ENCODE results near the gene SND1.

The SND1 gene

DNA sequence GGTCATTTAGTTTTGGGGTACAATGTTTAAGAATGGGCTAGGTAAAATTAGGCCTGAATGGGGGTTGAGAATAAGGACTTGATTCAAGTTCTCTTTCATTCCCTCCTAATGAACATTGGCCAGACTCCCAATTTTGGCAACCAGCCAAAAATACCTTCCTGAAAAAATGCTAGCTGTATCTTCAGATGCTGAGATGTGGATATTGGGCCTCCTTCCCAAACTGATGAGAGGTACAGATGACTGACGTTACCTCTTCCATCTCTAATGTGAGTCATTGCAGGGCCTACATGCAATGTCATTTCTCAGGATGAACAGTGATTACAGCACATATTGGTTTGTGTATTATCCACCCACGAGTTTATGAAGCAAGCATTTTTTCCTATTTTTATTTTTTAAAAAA is 151.6 kb downstream of the SND1 start:
- DNase-seq (ENCODE audit: low read depth): no peak

DNA sequence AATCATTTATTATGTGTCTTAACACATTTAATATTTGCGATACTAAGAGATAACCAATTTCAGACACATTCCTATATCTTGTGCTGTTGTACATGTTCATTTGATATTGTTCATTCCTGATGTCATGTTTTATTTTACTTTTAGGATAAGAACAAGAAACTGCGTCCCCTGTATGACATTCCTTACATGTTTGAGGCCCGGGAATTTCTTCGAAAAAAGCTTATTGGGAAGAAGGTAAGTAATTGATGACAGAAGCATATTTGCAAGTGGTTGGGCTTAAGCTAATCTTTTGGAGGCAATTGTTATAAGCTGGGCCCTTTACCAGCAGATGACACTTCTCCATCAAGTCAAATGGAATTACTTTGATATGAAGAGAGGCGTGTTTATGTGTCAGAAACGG is 155.3 kb downstream of the SND1 start:
- no peak for DNase-seq (ENCODE audit: low read depth)

DNA sequence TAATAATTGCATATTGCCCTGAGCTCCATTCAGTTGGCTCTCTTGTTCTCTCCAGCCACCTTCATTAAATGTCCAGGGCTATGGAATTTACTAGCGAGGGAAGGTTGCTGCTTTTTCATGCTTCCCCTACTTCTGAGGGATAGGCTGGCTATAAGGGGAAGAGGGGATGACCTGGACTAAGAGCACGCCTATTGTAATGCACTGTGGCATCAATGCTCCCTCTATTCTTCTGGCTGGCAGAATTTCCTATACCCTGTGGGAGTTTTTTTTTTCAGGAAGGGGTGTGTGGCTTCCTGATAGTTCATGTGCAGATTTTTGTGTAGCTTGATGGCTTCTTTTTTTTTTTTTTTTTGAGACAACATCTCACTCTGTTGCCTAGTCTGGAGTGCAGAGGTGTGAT is 155.8 kb downstream of the SND1 start:
- no peak for DNase-seq (ENCODE audit: low read depth)

DNA sequence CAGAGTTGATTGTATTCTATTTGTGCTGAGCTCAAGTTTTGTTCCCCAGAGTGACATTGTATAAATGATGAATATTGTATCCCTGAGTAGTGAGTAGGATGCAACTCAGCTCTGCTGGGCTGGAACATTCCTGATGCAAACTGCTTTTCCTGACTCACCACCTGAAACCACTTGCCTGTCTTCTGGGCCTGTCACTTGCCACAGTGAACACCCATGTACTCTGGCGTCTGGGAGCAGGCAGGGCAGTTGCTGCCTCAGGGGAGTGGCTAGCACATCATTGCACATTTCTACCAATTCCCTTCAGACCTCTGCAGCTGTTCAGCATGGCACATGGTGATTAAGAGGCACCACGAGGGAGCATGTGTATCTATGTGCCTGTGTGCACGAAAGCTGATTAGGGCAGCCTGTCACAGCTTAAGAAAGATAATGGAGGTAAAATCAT is 157.3 kb downstream of the SND1 start:
- no peak for DNase-seq (ENCODE audit: low read depth)

DNA sequence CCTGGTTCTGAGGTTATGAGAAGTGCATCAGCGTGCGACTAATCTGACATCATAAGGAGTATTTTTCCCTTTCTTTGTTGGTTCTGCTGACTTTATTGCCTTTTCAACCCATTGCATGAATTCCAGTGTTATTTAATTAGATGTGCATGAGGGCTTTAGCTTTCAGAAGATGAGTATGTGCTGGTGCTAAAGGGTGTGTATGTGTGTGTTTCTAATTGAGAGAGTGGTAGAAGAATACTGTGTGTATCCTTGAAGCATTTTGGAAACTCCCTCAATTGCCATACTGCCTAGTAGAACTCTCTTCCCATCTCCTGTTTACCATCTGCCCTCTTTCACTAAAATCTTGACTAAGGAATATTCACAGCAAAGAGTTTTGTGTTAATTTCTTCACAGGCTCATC is 158.1 kb downstream of the SND1 start:
- no peak for DNase-seq (ENCODE audit: low read depth)

DNA sequence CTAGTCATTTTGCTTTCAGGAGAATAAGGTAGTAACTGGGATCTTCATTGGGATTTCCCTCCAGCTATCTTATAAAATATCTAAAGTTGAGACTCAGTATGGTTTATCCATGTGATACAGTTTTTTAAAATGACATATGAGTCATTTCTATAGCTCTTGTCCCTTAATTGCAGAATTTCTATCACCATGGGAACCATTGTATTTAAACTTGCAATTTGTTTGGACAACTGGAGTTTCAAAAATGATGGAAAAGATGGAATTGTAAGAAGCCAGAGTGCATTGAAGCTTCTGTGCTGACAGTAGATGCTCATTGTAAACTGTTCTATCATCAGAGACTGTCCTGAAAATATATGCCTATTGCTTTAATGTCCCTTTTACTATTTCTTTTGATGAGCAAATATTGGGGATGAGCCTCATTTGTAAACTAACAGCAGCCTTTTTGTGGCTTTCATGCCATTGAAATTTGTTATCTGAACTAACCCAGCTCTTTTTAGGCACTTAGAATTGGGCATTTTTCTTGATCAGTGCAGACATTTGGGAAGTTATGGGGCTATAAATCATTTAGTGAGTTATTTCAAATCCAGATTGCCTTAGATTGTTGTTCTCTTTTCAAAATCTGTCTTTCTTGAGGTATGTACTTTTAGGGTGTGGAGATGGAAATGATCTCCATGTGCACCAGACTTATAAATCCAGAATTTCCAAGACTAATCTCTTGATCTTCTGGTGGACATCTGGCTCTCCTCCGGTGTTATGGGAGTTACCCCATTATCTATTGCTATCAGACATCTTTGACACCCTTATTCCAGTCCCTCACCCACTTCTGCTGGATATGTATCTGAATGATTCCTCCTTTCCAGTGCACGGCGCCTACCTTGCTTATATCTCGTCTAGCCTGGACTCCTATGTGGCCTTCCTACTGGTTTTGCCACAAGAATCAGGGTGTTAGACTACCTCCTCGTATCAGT is 159.0 kb downstream of the SND1 start:
- DNase-seq (ENCODE audit: low read depth): no peak

DNA sequence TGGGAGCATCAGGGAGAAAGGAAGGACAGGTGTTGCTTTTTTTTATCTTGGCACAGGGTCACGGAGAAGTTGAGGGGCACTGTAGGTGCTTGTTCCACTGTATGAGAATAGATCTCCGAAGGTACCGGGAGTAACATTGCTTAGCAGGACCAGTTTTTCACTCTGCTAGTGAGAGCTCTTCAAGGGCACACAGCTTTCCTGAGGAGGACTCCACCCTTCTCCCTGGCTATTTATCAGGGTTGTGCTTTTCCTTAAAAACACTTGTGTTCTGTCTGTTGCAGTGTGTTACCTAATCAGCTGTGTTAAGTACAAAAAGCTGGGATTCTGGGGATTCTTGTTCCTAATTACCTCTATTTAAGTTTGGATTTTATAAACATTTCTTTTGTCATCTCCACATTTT is 160.5 kb downstream of the SND1 start:
- DNase-seq (ENCODE audit: low read depth): no peak

DNA sequence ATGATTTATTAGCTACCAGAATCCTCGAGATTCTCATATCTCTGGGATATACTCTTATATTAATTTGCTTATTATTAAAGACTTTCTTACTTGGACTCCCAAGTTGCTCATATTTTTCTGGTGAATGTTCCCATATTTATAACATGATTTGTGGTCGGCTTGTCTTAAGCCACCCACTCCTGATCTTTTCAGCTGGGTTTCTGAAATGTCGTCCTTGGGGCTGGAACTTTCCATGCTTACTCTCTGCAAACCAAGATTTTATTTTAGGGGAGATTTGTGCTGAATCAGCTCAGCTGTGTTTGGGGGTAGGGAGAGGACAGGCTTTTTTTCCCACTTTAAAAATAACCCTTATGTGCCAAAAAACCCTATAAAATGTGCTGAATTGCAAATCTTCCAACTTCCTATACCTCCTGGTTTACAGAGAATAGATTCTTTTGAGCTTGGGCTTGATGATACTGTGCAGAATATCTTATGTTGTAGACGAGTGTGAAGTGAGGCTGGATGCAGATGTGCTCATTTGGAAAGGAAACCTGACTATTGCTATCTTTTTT is 162.1 kb downstream of the SND1 start:
- no peak for DNase-seq (ENCODE audit: low read depth)

DNA sequence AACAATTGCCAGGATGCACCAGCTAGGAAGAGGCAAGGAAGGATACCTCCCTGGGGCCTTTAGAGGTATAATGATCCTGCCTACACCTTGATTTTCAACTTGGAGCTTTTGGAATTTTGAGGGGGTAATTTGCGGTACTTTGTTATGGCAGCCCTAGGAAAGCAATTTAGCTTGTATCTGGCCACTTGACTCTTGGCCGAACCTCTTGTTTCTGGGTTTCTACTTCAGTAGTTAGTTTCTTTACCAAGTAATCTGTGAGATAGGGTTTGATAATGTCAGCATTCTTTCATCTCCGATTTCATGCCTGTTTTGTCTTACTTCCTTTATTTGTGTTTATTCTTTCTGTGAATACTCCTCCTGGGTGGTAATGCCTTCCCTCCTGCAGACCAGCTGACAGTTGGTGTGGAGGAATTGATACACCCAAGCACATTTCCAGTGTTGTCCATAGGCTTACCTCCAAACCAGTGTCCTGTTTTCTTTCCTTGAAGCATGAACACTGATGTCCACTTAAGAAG is 163.7 kb downstream of the SND1 start:
- DNase-seq (ENCODE audit: low read depth): no peak

DNA sequence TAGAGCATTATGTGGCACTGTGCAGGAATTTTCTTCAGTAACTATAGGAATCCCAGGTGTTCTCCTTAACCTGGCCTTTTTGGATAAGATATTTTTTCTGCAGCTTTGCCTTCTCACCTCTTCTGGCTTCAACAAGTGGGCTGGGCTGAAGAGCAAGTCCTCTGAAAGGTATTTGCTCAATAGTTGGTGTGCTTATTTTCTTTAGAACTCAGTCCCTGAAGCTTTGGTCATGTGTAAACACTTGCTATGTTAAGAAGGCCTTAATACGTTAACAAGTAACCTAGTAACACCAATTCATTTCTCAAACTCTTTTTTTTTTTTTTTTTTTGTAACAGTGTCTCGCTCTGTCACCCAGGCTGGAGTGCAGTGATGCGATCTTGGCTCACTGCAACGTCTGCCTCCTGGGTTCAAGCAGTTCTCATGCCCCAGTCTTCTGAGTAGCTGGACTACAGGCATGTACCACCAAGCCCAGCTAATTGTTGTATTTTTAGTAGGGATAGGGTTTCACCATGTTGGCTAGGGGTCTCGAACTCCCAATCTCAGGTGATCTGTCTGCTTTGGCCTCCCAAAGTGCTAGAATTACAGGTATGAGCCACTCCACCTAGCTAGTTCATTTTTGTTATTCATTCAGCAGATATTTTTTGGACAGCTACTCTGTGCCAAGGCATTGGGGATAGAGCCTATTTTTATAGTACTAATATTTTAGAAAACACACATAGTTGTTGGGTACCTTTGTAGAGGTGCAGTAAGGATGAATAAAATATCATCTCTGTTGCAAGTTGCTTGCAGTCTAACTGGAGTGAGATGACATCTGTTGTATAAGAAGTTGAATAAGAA is 164.6 kb downstream of the SND1 start:
- DNase-seq (ENCODE audit: low read depth): no peak

DNA sequence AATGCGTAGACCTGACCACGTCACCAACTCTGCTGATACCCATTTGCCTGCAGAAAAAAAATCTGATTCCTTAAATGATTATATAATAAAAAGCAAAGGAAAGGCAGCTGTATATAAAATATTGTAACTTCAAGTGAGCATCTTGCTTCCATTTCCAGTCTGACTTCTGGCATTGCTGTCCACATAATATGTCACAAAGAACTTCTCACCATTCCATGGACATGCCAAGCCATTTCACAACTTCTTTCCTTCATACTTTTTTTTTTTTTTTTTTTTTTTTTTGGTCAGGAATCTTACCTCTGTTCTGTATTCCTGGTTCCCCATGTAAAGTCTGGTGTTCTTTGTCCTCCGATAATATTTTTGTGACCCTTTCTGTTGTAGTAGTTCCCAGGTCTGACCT is 165.5 kb downstream of the SND1 start:
- DNase-seq (ENCODE audit: low read depth): no peak

DNA sequence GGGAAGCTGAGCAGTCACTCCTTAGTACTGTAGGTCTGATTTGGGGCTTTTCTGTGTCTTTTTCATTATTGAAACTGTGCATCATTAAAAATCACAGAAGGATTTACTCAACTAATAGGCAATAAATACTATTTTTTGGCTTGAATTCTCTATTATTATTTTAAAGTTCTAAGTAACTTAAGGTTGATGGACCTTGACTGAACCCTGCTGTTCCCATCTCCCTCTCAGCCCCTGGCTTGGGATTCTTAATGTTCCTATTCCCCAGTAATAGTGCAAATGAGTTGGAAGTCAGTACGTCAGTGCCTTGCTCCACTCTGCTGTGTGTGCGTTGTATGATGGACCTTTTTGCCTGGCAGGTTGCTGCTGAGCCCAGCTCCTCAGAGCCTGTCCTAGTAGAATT is 166.3 kb downstream of the SND1 start:
- DNase-seq (ENCODE audit: low read depth): no peak

DNA sequence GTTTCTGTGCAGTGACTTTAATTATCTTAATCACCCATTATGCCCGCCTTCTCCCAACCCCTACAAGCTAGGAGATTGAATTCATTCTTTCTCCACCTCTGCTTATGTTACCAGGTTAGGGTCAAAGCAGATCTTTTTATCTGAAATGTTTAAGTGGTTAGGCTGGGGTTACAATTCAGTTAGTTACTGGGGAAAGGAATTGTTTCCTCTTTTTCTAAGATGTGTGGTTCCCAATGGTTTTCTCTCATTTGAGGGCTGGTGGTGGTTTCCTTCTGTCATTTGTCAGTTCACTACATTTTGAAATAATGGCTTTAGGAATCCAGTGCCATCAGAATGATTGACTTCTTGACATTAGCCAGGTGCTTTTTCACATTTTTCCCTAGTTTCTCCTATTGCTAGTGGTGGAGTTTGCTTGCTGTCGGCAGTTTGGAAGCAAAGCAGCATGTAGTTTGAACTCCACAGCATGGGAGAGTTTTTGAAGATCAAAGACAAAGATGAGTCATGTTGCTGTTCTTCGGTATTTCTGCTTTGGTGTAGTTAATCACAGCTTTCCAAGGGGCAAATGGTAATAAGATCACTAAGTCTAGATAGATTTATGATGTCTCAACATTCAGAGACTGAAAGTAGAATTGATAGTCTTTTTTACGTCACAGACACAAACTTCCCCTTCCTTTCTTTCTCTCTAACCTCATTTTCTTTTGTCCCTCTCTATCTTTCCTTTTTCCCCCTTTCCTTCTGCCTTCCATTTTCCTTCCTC is 168.2 kb downstream of the SND1 start:
- DNase-seq (ENCODE audit: low read depth): no peak

DNA sequence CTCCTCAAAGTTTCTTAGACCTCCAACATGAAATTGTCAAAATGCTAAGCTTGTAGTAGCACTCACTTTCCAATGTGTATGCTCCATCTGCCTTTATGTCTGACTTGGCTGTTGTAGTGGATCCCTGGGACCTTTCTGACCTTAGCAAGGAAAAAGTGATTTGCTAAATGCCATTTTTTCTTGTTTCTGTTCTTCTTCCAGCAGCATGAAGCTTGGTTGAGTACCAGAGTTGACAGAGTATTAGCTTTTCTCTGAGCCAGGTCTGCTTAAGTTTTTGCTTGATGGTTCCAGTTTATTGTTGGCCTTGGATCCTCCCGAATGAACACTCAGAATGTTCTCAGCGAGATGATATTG is 168.7 kb downstream of the SND1 start:
- no peak for DNase-seq (ENCODE audit: low read depth)

DNA sequence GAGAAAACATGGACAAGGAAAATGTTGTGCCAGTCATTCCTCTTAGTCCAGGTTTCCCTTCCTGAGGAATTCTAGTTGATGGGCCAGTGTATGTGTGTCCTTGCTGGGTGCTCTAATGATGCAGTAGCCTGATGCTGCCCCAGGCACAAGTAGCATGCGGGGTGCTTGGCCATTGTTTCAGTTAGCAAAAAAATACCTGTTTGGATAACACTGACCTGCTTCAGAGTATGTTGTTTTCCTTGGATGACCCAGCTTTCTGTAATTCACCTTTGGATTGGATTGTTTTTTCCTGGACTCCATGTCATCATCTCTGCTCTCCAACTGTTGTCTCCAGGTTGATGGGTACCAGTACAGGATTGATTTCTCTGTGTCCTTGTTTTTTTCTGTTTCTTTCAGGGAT is 169.2 kb downstream of the SND1 start:
- no peak for DNase-seq (ENCODE audit: low read depth)

DNA sequence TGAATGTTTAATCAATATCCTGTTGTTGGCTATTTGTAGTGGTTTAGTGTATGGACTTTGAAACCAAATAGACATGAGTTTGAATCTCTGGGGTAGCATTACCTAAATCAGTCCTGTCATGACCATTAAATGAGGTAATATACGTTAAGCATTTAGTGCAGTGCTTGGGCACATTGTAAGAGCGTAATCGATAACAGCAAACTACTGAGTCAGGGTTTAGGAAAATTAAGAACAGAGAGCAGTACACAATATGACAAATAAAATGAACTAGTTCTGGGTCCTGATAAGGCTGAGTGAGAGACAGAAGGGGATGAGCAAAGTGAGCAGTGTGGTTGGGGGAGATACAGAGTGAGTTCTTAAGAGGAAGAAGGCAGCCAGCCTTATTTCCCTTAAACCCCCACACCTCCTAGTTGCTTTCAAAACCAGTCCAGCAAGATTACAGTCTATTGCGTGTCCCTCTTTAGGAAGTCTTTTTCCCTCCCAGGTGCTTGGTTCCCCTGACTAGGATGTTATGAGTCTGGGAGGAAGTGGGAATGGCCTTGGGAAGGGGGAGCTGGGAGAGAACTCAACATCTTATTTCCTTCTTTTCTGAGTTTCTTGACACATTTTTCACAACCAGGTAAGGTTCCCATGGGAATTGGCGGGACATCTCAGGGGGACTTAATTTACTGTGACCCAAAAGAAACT is 171.0 kb downstream of the SND1 start:
- DNase-seq (ENCODE audit: low read depth): no peak

DNA sequence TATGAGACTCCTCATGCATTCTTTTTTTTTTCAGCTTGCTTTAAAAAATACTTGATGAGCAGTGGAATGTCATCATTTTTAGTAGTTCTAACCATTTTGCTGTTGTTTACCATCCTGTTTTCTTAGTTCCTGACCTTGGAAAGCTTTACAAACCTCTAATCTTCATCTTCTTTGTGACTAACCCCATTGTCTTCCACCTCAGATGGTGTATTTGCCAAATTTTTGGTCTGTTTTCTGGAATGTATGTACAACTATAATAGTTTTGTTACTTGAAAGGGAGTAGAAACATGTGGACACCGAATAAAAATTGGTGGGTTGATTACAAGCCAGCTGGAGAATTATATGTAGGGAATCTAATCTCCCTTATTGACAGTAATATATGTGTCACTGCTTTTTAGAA is 172.7 kb downstream of the SND1 start:
- DNase-seq (ENCODE audit: low read depth): no peak

DNA sequence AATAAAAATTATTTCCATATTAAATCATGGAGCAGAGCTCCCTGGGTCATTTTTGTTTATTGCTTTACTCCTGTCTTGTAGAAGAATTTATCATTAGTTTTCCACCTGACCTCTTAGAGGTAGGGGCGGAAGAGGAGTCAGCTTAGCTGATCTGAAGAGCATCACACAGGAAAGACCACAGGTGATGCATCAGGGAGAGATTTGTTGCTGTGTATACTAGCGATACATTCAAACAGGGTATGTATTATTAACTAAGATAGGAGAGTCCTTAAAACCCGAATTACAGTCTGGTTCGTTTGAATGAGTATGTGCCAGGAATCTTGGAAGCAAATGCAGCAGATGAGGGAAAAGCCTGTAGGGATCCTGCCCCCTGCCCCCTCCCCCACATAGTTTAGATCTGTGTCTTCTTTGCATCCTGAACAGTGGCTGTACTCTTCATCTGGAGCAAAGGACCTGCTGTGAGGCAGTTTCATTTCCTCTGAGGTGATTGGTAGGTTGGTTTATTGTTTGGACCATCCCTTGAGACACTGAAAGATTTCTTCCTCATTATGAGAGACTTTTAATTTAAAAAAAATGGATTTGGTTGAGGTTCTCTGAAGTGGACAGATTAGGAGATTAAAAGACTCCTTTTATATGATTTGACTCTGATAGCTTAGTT is 177.0 kb downstream of the SND1 start:
- DNase-seq (ENCODE audit: low read depth): no peak

DNA sequence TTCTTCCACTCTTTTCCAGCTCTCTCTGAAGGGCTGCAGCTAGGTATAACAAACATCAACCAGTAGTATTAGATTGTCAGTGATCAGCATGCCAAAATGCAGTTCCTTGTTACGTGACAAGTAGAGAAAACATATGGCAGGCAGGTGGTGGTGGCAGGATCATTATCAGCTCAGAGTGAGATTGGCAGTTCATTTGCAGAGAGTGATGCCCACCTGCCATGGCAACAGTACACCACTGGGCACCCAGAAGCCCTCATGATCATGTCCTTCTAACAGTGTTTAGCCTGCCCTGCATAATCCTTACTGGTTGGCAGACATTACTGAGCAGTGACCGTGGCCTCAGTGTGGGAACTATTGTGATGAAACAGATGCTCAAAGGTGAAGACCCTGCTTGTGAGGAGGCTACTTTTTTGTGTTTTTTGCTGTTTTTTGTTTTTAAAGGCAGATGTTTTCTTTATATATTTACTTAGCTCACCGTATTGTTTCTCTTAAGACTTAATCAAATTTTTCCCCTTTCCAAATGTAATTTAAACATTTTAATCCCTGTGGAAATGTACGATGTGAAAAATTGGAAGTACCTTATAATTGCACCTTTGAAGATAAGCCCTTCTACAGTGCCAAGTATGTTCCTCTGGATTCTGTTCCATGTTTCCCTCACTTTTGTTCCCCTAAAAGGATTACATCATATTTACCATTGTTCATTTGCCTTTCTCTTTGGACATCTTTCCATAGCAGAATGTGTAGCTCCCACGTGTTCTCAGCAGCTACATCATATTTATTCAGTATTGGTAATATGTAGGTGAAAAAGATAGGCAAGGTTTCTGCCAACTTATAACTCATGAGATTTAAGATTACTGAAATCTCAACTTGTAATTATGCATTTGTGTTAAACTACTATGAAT is 179.6 kb downstream of the SND1 start:
- DNase-seq (ENCODE audit: low read depth): no peak

DNA sequence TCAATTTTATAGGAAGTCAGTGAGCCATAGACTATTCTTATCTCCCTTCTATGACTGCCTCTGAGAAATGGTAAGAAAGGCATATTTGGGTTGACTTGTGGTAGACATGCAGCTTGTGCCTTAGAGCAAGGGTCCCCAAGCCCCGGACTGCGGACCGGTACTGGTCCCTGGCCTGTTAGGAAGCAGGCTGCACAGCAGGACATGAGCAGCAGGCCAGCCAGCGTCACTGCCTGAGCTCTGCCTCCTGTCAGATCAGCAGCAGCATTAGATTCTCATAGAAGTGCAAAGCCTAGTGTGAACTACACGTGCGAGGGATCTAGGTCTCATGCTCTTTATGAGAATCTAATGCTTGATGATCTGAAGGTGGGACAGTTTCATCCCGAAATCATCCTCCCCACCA is 180.6 kb downstream of the SND1 start:
- no peak for DNase-seq (ENCODE audit: low read depth)
